ENCODE measurements around the gene ZFP57.

GRCh38 chr6:29675561-29675960 lies 5.4 kb downstream of the ZFP57 start:
- TF ChIP-seq, protein P1, sequence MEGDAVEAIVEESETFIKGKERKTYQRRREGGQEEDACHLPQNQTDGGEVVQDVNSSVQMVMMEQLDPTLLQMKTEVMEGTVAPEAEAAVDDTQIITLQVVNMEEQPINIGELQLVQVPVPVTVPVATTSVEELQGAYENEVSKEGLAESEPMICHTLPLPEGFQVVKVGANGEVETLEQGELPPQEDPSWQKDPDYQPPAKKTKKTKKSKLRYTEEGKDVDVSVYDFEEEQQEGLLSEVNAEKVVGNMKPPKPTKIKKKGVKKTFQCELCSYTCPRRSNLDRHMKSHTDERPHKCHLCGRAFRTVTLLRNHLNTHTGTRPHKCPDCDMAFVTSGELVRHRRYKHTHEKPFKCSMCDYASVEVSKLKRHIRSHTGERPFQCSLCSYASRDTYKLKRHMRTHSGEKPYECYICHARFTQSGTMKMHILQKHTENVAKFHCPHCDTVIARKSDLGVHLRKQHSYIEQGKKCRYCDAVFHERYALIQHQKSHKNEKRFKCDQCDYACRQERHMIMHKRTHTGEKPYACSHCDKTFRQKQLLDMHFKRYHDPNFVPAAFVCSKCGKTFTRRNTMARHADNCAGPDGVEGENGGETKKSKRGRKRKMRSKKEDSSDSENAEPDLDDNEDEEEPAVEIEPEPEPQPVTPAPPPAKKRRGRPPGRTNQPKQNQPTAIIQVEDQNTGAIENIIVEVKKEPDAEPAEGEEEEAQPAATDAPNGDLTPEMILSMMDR (IDR thresholded peaks at IDR 0.05; ENCODE audit: poor library complexity): no peak
- TF ChIP-seq EZH2 (IDR thresholded peaks at IDR 0.05; ENCODE audit: borderline replicate concordance): no peak
